Measurements from ENCODE around the gene DENND6B. TPM values are rescaled to one million over a fixed set of nuclear protein-coding genes. Genes with fewer than 3 reads are reported as not detected.

DENND6B gene
- total and polyA plus RNA-seq, 2 donors (not counting 3 experiments of a cell fraction or from before 2014, with no cell fraction given): 4.1 to 5.9 TPM

GRCh38 chr22:50308597-50308935, 18.2 kb downstream of the DENND6B start:
- peak; percentile 77 for FAIRE-seq
- POLR2A ChIA-PET: no interaction called here
- H3K4me1 ChIP-seq (ENCODE audit: control insufficient read depth, extremely low read depth, insufficient read depth, low read length): peaks cover 27% of the 10 kb centered on the region
- no peaks in the 10 kb centered on the region for H3K27me3 ChIP-seq (ENCODE audit: control insufficient read depth in 2 of 2, insufficient read depth in 2 of 2, low read length in 2 of 2)
- H3K27ac ChIP-seq (ENCODE audit: insufficient read depth, low read depth, low read length): no peak overlapping the region
- peaks cover 0 to 2% of the 10 kb centered on the region in 2 experiments for H3K36me3 ChIP-seq (ENCODE audit: control insufficient read depth in 2 of 2, extremely low read depth in 1 of 2, insufficient read depth in 2 of 2, low read length in 2 of 2)
- DNase-seq (ENCODE audit: low read depth, low spot score): no peak
- H3K79me2 ChIP-seq (ENCODE audit: control insufficient read depth, insufficient read depth, low read length): peaks cover 30% of the 10 kb centered on the region
- no peaks in the 10 kb centered on the region for H3K9me3 ChIP-seq (replicated peaks; ENCODE audit: control insufficient read depth, insufficient read depth, low read length)
- intact Hi-C loops (cut with micrococcal nuclease) (loop anchor here (2.0 to 5.0 kb wide), 2 partner anchors 18 to 34 kb away; partner anchors contain the start of genes DENND6B and PPP6R2), dilution Hi-C loops (cut with MboI; ENCODE audit: extremely low pct_ligation_motif_present, low sequenced_read_pairs) (no loop called here)
- H3K9ac ChIP-seq (replicated peaks; ENCODE audit: extremely low read depth, insufficient read depth, low read length): no peak overlapping the region
- H3K4me2 ChIP-seq (ENCODE audit: insufficient read depth, low read length): no peak overlapping the region
- no peaks in the 10 kb centered on the region for H4K20me1 ChIP-seq (replicated peaks; ENCODE audit: control insufficient read depth, extremely low read depth, insufficient read depth, low read length)
- BruUV-seq (replicated peaks): no TSS peak
- H3K4me3 ChIP-seq (replicated peaks in 1 of 3; ENCODE audit: insufficient read depth in 1 of 3, low read depth in 1 of 3, low read length in 3 of 3): no peak overlapping the region
- no peak overlapping the region for H2AFZ ChIP-seq (ENCODE audit: low read depth, low read length)
- H3K9me1 ChIP-seq (replicated peaks; ENCODE audit: control insufficient read depth, extremely low read depth, insufficient read depth, low read length): no peaks in the 10 kb centered on the region
- CTCF ChIA-PET: interaction anchor here (2.6 to 3.8 kb wide), 2 partner anchors 13 to 33 kb away, joined by 11 to 16 read pairs; no protein-coding TSS in a partner anchor
- TF ChIP-seq GATA2 (IDR thresholded peaks at IDR 0.05; ENCODE audit: insufficient read depth, insufficient read length, low read depth, low read length) (no peak), EZH2 (IDR thresholded peaks at IDR 0.05; ENCODE audit: borderline replicate concordance, low read depth, low read length, severe bottlenecking) (no peak), FOS (IDR thresholded peaks at IDR 0.05; ENCODE audit: borderline replicate concordance, insufficient read depth, low read length) (no peak), MAX (IDR thresholded peaks at IDR 0.05; ENCODE audit: insufficient read depth, insufficient read length) (no peak), POLR2AphosphoS5 (IDR thresholded peaks at IDR 0.05; ENCODE audit: insufficient read depth, low read depth, low read length) (no peak), POLR2A (IDR thresholded peaks at IDR 0.05; ENCODE audit: low read depth, low read length) (no peak), MYC (IDR thresholded peaks at IDR 0.05; ENCODE audit: low read depth, low read length) (no peak)
- TF ChIP-seq, protein P1, sequence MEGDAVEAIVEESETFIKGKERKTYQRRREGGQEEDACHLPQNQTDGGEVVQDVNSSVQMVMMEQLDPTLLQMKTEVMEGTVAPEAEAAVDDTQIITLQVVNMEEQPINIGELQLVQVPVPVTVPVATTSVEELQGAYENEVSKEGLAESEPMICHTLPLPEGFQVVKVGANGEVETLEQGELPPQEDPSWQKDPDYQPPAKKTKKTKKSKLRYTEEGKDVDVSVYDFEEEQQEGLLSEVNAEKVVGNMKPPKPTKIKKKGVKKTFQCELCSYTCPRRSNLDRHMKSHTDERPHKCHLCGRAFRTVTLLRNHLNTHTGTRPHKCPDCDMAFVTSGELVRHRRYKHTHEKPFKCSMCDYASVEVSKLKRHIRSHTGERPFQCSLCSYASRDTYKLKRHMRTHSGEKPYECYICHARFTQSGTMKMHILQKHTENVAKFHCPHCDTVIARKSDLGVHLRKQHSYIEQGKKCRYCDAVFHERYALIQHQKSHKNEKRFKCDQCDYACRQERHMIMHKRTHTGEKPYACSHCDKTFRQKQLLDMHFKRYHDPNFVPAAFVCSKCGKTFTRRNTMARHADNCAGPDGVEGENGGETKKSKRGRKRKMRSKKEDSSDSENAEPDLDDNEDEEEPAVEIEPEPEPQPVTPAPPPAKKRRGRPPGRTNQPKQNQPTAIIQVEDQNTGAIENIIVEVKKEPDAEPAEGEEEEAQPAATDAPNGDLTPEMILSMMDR (IDR thresholded peaks at IDR 0.05; ENCODE audit: extremely low read depth in 1 of 2, insufficient read depth in 1 of 2, low read depth in 1 of 2, low read length in 2 of 2): no peak

Measured in endothelial cell of umbilical vein (primary cell).